ENCODE measurements around the gene OR6P1.

The OR6P1 gene

DNA sequence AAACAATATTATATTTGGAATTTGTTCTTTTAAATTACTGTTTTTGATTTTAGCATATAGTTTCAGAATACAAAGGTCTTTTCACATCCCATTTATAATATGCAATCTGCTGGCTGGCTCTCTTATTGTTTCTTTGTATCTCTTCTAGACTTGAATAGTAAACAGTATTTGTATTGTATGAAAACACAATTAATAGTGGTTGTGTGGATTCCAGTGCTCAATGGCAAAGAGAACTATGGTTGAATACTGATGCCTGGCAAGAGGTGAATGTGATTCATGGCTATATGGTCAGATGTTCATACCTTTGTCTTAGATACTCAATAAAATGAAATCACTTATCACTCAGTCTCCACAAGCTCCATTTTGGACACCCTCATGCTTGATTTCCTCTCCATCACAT is 53.4 kb downstream of the OR6P1 start:
- DNase-seq (ENCODE audit: low read depth in 3 of 3) = no peak
